Stimulated activated CD4-positive, alpha-beta T cell treated with anti-CD3 and anti-CD28 coated beads, Interleukin-1b, Interleukin-23, amount 100 ng/mL, for 24 hours (primary cell): ENCODE data around the gene CCNB1.
"Not testable (repeated sequence)": the region's sequence is repeated elsewhere in the genome, so short reads cannot be mapped to it uniquely, and the experiment has no call there.

Source experiments
- DNase-seq, 4 experiments: peaks; one replicate each; pipeline ENCODE4 v3.0.0-alpha.2; 2020; ENCODE audit warnings: low read depth in 4 of 4, low spot score in 1 of 4

Gene CCNB1

GRCh38 chr5:69166686-69167492, at the start of gene CCNB1:
Gene CCNB1 (plus strand): TSS chr5:69167150. CDS start chr5:69167263, 113 bp downstream.
- peak; percentile 91 to 98 (median 96) for DNase-seq

DNA sequence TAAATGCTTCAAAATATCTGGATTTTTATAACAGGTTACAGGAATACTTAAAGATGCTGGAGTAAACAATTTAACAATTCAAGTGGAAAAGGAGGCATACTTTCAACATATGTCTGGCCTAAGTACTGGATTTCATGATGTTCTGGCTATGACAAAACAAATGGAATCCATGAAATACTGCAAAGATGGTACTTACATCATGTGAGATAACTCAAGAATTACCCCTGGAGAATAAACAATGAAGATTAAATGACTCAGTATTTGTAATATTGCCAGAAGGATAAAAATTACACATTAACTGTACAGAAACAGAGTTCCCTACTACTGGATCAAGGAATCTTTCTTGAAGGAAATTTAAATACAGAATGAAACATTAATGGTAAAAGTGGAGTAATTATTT, 37.5 kb upstream of the CCNB1 start:
- DNase-seq: no peak

- no peak for DNase-seq
These were observed 36.7 kb upstream of the CCNB1 start for GRCh38 chr5:69130241-69130640.

DNA sequence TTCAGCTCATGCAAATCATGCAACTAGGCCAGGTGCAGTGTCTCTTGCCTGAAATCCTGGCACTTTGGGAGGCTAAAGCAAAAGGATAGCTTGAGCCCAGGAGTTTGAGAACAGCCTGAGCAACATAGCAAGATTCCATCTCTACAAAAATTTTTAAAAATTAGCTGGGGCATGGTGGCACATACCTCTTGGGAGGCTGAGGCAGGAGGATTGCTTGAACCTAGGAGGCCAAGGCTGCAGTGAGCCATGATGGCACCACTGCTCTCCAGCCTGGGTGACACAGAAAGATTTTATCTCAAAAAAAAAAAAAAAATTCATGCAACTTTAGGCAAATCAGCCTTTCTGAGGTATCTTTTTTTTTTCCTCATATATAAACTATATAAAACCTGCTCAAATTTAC, 35.6 kb upstream of the CCNB1 start:
- DNase-seq: no peak

DNA sequence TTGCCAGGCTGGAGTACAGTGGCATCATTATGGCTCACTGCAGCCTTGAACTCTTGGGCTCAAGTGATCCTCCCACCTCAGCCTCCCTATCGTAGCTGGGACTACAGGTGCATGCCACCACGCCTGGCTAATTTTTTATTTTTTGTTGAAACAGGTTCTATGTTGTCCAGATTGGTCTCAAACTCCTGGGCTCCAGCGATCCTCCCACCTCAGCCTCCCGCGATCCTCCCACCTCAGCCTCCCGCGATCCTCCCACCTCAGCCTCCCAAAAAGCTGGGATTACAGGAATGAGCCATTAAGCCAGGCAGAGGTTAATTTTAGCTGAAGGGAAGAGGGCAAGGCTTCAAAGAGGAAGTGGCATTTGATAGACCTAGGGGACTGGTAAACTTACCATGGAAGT, 32.8 kb upstream of the CCNB1 start:
- DNase-seq: no peak

GRCh38 chr5:69136293-69136692, 30.7 kb upstream of the CCNB1 start:
- DNase-seq: no peak

DNA sequence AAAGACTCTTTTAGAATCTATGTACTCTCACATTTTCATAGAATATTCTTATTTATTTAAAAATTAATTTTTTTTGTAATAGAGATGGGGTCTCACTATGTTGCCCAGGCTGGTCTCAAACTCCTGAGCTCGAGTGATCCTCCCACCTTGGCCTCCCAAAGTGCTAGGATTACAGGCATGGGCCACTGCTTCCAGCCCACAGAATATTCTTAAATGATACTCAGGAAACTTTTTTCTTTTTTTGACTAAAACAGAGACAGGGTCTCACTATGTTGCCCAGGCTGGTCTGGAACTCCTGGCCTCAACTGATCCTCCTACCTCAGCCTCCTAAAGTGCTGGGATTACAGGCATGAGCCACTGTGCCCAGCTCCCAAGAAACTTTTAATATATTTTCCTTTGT, 29.7 kb upstream of the CCNB1 start:
- DNase-seq: not testable (repeated sequence)

DNA sequence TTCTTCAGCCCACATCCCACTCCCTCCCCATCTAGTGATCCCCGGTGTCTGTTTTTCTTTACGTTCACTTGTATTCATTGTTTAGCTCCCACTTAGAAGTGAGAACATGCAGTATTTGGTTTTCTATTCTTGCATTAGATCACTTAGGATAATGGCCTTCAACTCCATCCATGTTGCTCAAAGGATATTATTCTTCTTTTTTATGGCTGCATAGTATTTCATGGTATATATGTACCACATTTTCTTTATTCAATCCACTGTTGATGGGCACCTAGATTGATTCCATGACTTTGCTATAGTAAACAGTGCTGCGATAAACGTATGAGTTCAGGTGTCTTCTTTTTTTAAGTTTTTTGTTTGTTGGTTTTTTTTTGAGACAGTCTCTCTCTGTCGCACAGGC, 29.1 kb upstream of the CCNB1 start:
- DNase-seq: no peak

DNA sequence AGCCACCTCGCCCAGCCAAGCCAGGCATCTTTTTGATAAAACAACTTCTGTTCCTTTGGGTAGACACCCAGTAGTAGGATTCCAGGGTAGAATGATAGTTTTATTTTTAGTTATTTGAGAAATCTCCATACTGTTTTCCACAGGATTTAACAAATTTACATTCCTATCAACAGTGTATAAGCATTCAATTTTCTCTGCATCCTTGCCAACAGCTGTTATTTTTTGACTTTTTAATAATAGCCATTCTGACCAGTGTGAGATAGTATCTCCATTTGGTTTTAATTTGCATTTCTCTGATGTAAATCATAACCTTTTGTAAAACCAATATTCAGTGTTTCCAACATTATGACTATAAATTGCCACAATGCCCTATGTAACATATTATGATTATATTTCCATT, 28.2 kb upstream of the CCNB1 start:
- no peak for DNase-seq

DNA sequence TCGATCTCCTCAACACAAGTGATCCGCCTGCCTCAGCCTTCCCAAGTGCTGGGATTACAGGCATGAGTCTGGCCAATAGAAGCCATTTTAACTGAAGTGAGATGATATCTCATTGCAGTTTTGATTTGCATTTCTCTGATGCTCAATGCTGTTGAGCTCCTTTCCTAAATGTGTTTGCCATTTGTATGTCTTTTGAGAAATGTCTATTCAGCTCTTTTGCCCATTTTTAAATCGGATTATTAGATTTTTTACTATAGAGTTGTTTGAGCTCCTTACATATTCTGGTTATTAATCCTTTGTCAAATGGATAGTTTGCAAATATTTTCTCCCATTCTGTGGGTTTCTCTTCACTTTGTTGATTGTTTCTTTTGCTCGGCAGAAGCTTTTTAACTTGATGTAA, 26.7 kb upstream of the CCNB1 start:
- not testable (repeated sequence) for DNase-seq

DNA sequence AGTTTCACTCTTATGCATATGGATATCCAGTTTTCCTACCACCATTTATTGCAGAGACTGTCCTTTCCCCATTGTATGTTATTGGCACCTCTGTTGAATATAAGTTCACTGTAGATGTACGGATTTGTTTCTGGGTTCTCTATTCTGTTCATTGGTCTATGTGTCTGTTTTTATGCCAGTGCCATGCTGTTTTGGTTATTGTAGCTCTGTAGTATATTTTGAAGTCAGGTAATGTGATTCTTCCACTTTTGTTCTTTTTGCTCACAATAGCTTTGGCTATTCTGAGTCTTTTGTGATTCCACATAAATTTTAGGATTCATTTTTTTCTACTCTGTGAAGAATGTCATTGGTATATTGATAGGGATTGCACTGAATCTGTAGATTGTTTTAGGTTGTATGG, 26.1 kb upstream of the CCNB1 start:
- DNase-seq: no peak

DNA sequence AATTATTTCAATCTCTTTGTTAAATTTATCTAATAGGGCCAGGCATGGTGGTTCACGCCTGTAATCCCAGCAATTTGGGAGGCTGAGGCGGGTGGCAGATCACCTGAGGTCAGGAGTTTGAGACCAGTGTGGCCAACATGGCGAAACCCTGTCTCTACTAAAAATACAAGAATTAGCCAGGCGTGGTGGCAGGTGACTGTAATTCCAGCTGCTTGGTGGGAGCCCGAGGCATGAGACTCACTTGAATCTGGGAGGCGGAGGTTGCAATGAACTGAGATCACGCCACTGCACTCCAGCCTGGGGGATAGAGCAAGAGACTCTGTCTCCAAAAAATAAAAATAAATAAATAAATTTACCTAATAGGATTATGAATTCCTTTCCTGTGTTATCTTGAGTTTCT, 18.4 kb upstream of the CCNB1 start:
- not testable (repeated sequence) for DNase-seq

DNA sequence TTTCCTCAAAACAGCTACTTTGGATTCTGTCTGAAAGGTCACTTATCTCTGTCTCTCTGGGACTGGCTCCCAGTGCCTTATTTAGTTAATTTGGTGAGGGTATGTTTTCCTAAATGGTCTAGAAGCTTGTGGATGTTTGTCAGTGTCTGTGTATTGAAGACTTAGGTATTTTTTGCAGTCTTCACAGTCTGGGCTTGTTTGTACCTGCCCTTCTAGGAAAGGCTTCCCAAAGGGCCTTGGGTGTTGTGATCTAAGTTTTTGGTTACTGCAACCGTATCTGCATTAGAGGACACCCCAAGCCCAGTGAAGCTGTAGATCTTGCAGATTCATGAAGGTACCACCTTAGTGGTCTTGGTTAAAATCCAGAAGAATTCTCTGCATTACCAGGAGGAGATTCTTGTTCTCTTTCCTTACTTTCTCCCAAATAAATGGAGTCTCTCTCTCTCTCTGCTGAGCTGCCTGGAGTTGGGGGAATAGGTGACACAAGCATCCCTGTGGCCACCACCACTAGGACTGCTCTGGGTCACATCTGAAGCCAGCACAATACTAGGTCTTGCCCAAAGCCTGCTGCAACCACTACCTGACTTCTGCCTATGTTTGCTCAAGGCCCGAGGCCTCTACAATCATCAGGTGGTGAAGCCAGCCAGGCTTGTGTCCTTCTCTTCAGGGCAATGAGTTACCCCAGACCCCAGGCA, 17.8 kb upstream of the CCNB1 start:
- no peak for DNase-seq

- no peak for DNase-seq
These were observed 17.3 kb upstream of the CCNB1 start for GRCh38 chr5:69149676-69150010.

DNA sequence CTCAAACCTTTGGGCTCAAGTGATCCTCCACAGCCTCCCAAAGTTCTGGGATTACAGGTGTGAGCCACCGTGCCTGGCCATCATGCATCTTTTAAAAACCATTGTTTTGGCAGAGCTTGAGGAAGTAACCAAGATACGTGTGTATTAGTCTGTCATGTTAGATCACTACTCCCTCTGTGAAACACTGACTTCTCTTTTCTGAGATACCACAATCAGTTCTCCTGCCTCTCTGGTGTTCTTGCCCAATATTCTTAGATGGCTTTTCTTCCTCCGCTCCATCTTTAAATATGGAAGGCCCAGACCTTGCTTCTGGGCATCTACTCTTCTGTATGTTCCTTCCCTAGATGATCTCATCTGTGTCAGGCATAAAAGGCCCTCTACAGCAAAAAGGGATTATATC, 14.2 kb upstream of the CCNB1 start:
- DNase-seq: no peak

DNA sequence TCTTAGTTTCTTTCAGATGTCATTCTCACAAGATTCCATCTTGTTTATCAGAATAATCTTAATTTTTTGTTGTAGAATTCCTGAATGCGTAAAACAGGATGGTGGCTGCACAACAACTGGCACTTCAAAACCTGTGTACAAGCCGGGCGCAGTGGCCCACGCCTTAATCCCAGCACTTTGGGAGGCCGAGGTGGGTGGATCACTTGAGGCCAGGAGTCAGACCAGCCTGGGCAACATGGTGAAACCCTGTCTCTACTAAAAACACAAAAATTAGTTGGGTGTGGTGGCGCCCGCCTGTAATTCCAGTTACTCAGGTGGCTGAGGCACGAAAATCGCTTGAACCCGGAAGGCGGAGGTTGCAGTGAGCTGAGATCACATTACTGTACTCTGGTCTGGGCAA, 10.5 kb upstream of the CCNB1 start:
- no peak for DNase-seq

- no peak for DNase-seq
These were observed 8.9 kb upstream of the CCNB1 start for GRCh38 chr5:69158039-69158438.

GRCh38 chr5:69160651-69161050, 6.3 kb upstream of the CCNB1 start:
- no peak for DNase-seq

- DNase-seq: no peak
These were observed 524 bp downstream of the CCNB1 start for GRCh38 chr5:69167493-69167855.

DNA sequence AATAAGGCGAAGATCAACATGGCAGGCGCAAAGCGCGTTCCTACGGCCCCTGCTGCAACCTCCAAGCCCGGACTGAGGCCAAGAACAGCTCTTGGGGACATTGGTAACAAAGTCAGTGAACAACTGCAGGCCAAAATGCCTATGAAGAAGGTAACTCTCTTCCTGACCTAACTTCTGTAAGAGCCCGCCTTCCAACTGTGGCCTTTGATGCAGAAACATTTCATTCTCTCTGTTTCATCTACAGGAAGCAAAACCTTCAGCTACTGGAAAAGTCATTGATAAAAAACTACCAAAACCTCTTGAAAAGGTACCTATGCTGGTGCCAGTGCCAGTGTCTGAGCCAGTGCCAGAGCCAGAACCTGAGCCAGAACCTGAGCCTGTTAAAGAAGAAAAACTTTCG, 979 bp downstream of the CCNB1 start:
- DNase-seq: no peak

GRCh38 chr5:69170495-69170894, 3.5 kb downstream of the CCNB1 start:
- no peak for DNase-seq

- no peak for DNase-seq
These were observed 4.0 kb downstream of the CCNB1 start for GRCh38 chr5:69170969-69171368.
